Smooth muscle cell (in vitro differentiated cells): ENCODE data around the gene AKR7A2. TPM values are rescaled to one million over a fixed set of nuclear protein-coding genes. Genes with fewer than 3 reads are reported as not detected.
"Not testable (repeated sequence)": the region's sequence is repeated elsewhere in the genome, so short reads cannot be mapped to it uniquely, and the experiment has no call there.

ENCODE experiments used
- DNase-seq: peaks from one replicate; lab custom pipeline; 2025; ENCODE audit not compliant: unreplicated experiment; lab: John Stamatoyannopoulos, UW
- H2AFZ ChIP-seq: fragments of 200-600 bp; sonication (generic); 2 replicates; pipeline ENCODE4 v1.6.0; 2016; ENCODE audit warnings: antibody characterized with exemption, low read depth, mild to moderate bottlenecking
- H3F3A ChIP-seq: fragments of 200-600 bp; sonication (generic); 2 replicates; pipeline ENCODE4 v1.6.0; 2017; ENCODE audit warnings: antibody characterized with exemption, low read depth
- H3K27ac ChIP-seq: fragments of 200-600 bp; sonication (generic); 2 replicates; pipeline ENCODE4 v1.5.1; 2016; ENCODE audit warnings: low read depth, mild to moderate bottlenecking
- H3K27me3 ChIP-seq: fragments of 200-600 bp; sonication (generic); 2 replicates; pipeline ENCODE4 v1.6.1; 2016; ENCODE audit warnings: low read depth, mild to moderate bottlenecking
- H3K36me3 ChIP-seq: fragments of 200-600 bp; sonication (generic); 2 replicates; pipeline ENCODE4 v1.5.1; 2016; ENCODE audit warnings: low read depth
- H3K4me1 ChIP-seq: fragments of 200-600 bp; sonication (generic); 2 replicates; pipeline ENCODE4 v1.5.1; 2016; ENCODE audit warnings: low read depth
- H3K4me2 ChIP-seq: fragments of 200-600 bp; sonication (generic); 2 replicates; pipeline ENCODE4 v1.6.0; 2016; ENCODE audit warnings: mild to moderate bottlenecking
- H3K4me3 ChIP-seq: fragments of 200-600 bp; sonication (generic); 2 replicates; pipeline ENCODE4 v1.5.1; 2016; ENCODE audit warnings: mild to moderate bottlenecking
- H3K79me2 ChIP-seq: fragments of 200-600 bp; sonication (generic); 2 replicates; pipeline ENCODE4 v1.6.0; 2016; ENCODE audit warnings: low read depth, mild to moderate bottlenecking
- H3K9ac ChIP-seq: fragments of 200-600 bp; sonication (generic); 2 replicates; pipeline ENCODE4 v1.6.0; 2016; ENCODE audit warnings: low read depth
- H3K9me3 ChIP-seq: fragments of 200-600 bp; sonication (generic); replicated peaks from 2 replicates; pipeline ENCODE4 v1.5.1; 2016; ENCODE audit warnings: low read depth
- H4K20me1 ChIP-seq: fragments of 200-600 bp; sonication (generic); 2 replicates; pipeline ENCODE4 v1.6.0; 2016; ENCODE audit warnings: low read depth
- WGBS: methylation state at CpG from one replicate; pipeline ENCODE4 v1.1.7; 2016; ENCODE audit warnings: low lambda C conversion rate; 5-methylcytosine and 5-hydroxymethylcytosine counted together
- polyA plus RNA-seq: library from polyadenylated mRNA; unstranded; fragments of >200 nt; fragmentation: Nextera tagmentation; extraction: Ambion mirVana; gene quantifications from 2 replicates; pipeline ENCODE4 v1.2.1, GENCODE V29; 2016
- small RNA-seq: library from RNA; depleted of rRNA; stranded (forward); fragments of <200 nt; gene quantifications from one replicate; pipeline ENCODE3, GENCODE V24; 2014
- total RNA-seq: library from RNA; depleted of rRNA; stranded (reverse); fragments of >200 nt; gene quantifications from 2 replicates; pipeline ENCODE4 v1.2.3, GENCODE V29; 2014
- TF ChIP-seq, protein P1 (sequence below): fragments of 200-600 bp; sonication (generic); IDR thresholded peaks from 2 replicates; pipeline ENCODE4 v1.5.1; 2017; ENCODE audit warnings: borderline replicate concordance, mild to moderate bottlenecking, antibody characterized with exemption; ENCODE audit not compliant: insufficient read depth, poor library complexity, severe bottlenecking

AKR7A2 gene
- total and polyA plus RNA-seq, 2 experiments from 2014 or later: 67.5 to 86.4 TPM

DNA sequence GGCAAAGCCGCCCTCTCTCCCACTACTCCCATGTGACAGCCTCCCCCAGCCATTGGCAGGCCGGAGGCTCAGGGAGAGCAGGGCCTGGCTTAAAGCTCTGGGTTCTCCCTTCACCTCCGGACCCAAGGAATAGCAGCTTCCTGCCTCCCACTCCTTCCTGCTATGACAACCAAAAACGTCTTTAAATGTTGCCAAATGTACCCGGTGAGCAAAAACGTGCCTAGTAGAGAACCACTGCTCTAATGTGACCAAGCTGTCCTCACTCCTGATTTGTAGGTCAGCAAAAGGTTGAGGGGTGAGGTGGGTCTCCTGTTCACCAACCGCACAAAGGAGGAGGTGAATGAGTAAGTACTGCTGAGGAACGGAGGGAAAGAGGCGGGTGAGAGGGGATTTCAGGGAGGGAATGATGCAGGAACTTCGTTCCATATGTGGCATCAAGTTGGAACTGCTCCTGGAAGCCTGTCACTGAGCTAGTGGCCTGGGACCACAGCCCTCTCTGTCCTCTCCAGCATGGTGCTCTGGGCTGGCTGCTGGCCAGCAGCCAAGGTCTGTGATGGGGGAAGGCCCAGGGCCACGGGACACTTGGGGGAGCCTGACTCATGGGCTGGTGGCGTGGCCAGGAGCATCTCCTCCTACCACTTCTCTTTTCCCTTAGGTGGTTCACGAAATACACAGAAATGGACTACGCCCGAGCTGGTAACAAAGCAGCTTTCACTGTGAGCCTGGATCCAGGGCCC, 54.6 kb downstream of the AKR7A2 start:
- peaks cover 6% of the 10 kb centered on the region for H4K20me1 ChIP-seq
- no peaks in the 10 kb centered on the region for H3K9me3 ChIP-seq
- H2AFZ ChIP-seq: no peak overlapping the region
- no peak overlapping the region for H3K27ac ChIP-seq
- WGBS: 87% methylated on average over 15 of the region's 15 CpGs
- H3K4me3 ChIP-seq: no peak overlapping the region
- no peak overlapping the region for H3K9ac ChIP-seq
- DNase-seq: no peak
- H3F3A ChIP-seq: no peaks in the 10 kb centered on the region
- H3K4me1 ChIP-seq: peaks cover 14% of the 10 kb centered on the region
- no peak overlapping the region for H3K4me2 ChIP-seq
- TF ChIP-seq, protein P1, sequence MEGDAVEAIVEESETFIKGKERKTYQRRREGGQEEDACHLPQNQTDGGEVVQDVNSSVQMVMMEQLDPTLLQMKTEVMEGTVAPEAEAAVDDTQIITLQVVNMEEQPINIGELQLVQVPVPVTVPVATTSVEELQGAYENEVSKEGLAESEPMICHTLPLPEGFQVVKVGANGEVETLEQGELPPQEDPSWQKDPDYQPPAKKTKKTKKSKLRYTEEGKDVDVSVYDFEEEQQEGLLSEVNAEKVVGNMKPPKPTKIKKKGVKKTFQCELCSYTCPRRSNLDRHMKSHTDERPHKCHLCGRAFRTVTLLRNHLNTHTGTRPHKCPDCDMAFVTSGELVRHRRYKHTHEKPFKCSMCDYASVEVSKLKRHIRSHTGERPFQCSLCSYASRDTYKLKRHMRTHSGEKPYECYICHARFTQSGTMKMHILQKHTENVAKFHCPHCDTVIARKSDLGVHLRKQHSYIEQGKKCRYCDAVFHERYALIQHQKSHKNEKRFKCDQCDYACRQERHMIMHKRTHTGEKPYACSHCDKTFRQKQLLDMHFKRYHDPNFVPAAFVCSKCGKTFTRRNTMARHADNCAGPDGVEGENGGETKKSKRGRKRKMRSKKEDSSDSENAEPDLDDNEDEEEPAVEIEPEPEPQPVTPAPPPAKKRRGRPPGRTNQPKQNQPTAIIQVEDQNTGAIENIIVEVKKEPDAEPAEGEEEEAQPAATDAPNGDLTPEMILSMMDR: no peak
- no peaks in the 10 kb centered on the region for H3K27me3 ChIP-seq
- H3K79me2 ChIP-seq: peaks cover 28% of the 10 kb centered on the region
- H3K36me3 ChIP-seq: no peaks in the 10 kb centered on the region

DNA sequence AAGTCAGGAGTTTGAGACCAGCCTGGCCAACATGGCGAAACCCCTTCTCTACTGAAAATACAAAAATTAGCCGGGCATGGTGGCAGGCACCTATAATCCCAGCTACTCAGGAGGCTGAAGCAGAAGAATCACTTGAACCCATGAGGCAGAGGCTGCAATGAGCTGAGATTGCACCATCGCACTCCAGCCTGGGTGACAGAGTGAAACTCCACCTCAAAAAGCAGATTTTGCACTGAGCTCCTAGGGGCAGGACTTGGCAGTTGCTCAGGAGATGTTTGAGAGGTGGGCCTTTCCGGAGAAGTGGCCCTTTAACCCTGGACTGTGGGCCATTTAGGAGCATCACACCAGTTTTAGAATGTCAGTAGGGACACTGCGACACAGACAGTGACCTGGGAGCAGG, 55.6 kb downstream of the AKR7A2 start:
- not testable (repeated sequence) for H3K36me3 ChIP-seq, H3K9ac ChIP-seq, H4K20me1 ChIP-seq, H3K27me3 ChIP-seq, H3K9me3 ChIP-seq, H3K4me3 ChIP-seq, H3K27ac ChIP-seq, DNase-seq, H3F3A ChIP-seq, H3K4me2 ChIP-seq, H2AFZ ChIP-seq
- Histone ChIP-seq H3K4me1 (peaks cover 14% of the 10 kb centered on the region), H3K79me2 (peaks cover 36% of the 10 kb centered on the region)
- 99% methylated on average over 5 of the region's 5 CpGs for WGBS

DNA sequence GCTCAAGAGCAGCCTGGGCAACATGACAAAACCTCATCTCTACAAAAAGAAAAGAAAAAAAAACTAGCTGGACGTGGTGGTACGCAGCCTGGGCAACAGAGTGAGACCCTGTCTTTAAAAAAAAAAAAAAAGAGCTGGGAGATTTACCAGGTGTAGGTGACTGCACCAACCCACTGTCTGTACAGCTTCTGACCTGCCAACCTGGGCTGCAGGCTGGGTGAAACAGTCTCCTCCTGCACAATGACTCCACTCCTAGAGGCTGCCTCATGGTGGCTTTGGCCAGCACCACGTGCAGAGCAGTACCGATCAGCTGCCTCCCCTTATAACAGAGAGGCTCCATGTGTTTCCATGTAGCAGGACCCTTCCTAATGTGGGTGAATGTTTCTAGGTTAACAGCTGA, 56.7 kb downstream of the AKR7A2 start:
- Histone ChIP-seq H3K4me3 (no peak overlapping the region), H3F3A (no peaks in the 10 kb centered on the region), H3K4me2 (no peak overlapping the region), H3K9me3 (no peaks in the 10 kb centered on the region), H3K27me3 (no peaks in the 10 kb centered on the region), H3K79me2 (peaks cover 47% of the 10 kb centered on the region), H2AFZ (no peak overlapping the region), H3K9ac (no peak overlapping the region), H3K4me1 (peaks cover 19% of the 10 kb centered on the region), H4K20me1 (peaks cover 6% of the 10 kb centered on the region), H3K36me3 (no peaks in the 10 kb centered on the region), H3K27ac (no peak overlapping the region)
- TF ChIP-seq, protein P1: no peak
- DNase-seq: no peak
- 97% methylated on average over 4 of the region's 4 CpGs for WGBS

DNA sequence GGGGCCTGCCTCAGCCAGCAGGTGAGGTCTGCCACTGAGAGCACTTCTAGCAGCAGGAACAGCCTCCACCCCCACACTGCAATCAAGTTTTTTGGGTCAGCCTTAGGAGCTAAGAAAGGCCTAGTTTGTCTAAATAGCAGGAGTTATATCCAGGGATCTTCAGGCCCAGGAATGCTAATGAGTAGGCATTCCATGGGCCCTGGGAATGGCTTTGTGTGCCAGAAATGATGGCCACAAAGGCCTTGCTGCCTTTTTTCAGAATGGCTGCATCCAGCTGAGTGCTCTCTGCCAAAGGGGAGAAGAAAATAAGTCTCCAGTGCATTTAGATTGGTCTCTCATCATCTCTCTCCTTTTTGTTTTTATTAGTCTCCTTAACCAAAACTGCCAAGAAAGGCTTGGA, 57.5 kb downstream of the AKR7A2 start:
- H3K4me1 ChIP-seq: peaks cover 21% of the 10 kb centered on the region
- H3K27ac ChIP-seq: no peak overlapping the region
- peaks cover 6% of the 10 kb centered on the region for H4K20me1 ChIP-seq
- H3K4me3 ChIP-seq: no peak overlapping the region
- H3K36me3 ChIP-seq: no peaks in the 10 kb centered on the region
- H3K4me2 ChIP-seq: no peak overlapping the region
- no peaks in the 10 kb centered on the region for H3K27me3 ChIP-seq
- H3K9ac ChIP-seq: no peak overlapping the region
- no peak overlapping the region for H2AFZ ChIP-seq
- peaks cover 55% of the 10 kb centered on the region for H3K79me2 ChIP-seq
- no peaks in the 10 kb centered on the region for H3F3A ChIP-seq
- DNase-seq: no peak
- TF ChIP-seq, protein P1: no peak
- H3K9me3 ChIP-seq: no peaks in the 10 kb centered on the region

Small RNA genes within 50 kb of the gene (small RNA-seq; reads per million reads assigned to genes)
- not detected for gene RNU6-1099P

Other genes with a start within 250 kb of the AKR7A2 start
- 98.9 and 142 TPM in 2 replicates for gene UBR4, start 101.9 kb downstream of the AKR7A2 start, total RNA-seq
- 62.7 and 110 TPM in 2 replicates for gene UBR4, start 101.9 kb downstream of the AKR7A2 start, polyA plus RNA-seq
- 40.9 and 54.4 TPM in 2 replicates for gene EMC1, start 60.6 kb downstream of the AKR7A2 start, total RNA-seq
- gene EMC1, start 60.6 kb downstream of the AKR7A2 start, polyA plus RNA-seq: 44.8 and 48.8 TPM in 2 replicates
- gene MRTO4, start 60.3 kb downstream of the AKR7A2 start, total RNA-seq: 14.7 and 16.8 TPM in 2 replicates
- 25.1 and 29.8 TPM in 2 replicates for gene MRTO4, start 60.3 kb downstream of the AKR7A2 start, polyA plus RNA-seq
- gene AKR7A3, start 23.4 kb downstream of the AKR7A2 start, total RNA-seq: 0.85 TPM in 1 of 2 replicates, not detected in the other
- 0.62 and 1.1 TPM in 2 replicates for gene AKR7A3, start 23.4 kb downstream of the AKR7A2 start, polyA plus RNA-seq
- gene SLC66A1, start 182 bp upstream of the AKR7A2 start, total RNA-seq: 13.4 and 23.9 TPM in 2 replicates
- 20.4 and 21.9 TPM in 2 replicates for gene SLC66A1, start 182 bp upstream of the AKR7A2 start, polyA plus RNA-seq
- 205 and 209 TPM in 2 replicates for gene CAPZB, start 173.4 kb upstream of the AKR7A2 start, total RNA-seq
- 405 TPM in 2 replicates for gene CAPZB, start 173.4 kb upstream of the AKR7A2 start, polyA plus RNA-seq